Mucosa of gallbladder (tissue), 1 donor: ENCODE results near the gene IL1RAPL1. TPM values are rescaled to one million over a fixed set of nuclear protein-coding genes. Genes with fewer than 3 reads are reported as not detected.

Experiments
- DNase-seq: peaks from one replicate; pipeline ENCODE4 v3.0.0-alpha.2; 2020; ENCODE audit warnings: low spot score
- total RNA-seq: library from RNA; stranded (reverse); gene quantifications from one replicate; pipeline ENCODE4 v1.2.1, GENCODE V29; 2021
- donor health status: DM: no; HTN: no; CAD: no.

IL1RAPL1 gene
- total RNA-seq, 1 donor from 2014 or later = 0.29 TPM

DNA sequence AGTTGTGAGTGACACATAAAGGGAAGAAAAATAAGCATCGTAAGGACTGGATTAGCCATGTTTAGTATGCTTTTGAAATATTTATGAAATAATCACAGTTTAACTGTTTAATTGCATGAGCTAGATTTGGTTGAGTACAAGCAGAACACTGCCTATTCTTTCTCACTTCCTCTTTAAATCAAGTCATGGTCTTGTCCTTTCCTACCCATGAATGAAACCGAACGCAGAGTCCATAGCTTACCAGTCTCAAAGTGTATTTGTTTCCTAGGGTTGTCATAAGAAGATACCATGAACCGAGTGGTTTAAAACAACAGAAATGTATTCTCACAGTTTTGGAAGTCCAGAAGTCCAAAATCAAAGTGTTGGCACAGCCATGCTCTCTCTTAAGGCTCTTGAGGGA is 944.1 kb downstream of the IL1RAPL1 start:
- no peak for DNase-seq

DNA sequence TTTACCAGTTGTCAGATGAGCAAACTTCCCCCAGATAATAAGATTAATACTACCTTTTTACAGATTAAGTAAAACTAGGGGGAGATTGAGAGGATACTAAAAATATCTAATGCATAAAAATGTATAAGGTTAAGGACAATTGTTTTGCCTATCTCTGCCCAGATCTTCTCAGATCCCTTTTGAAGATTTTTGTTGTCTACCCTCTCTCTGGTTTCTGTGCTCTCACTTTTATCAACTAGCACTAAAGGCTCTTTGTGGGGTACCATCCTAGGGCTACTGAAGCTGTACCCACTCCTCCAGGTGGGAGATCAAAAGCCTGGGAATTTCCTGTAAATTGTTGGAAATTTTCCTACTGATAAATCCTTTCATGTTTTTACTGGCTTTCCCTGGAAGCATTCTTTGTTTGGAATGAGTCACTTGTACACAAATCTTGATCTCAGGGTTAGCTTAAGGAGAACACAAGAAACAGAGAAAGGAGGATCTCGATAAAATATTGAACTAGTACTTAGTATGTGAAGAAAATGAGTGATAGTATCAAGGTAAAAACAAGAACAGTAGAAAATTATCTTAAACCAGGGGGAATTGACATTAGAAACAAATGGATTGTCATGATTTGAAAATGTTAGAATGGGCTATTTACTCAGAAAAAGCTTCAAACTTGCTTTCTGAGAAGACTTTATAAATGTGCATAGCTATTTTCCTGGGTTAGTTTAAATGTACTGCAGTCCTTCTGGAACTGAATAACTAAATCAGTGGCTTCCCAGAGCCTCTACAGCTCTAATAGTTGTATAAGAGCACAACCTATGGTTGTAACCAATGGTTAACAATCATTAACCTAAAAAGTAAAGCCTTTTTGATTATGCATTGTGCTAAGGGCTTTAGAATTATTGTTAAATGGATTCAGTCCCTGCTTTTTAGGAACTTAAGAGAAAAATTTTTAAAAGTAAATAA is 948.2 kb downstream of the IL1RAPL1 start:
- no peak for DNase-seq

DNA sequence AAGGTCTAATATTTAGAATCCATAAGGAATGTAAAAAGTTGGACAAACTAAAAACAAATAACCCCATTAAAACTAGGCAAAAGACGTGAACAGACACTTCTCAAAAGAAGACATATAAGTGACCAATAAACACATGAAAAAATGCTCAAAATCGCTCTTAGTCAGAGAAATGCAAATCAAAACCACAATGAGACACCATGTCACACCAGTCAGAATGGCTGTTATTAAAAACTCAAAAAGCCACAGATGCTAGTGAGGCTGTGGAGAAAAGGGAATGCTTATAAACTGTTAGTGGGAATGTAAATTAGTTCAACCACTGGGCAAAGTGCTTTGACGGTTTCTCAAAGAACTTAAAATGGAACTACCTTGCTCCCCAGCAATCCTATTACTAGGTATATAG is 953.8 kb downstream of the IL1RAPL1 start:
- no peak for DNase-seq

DNA sequence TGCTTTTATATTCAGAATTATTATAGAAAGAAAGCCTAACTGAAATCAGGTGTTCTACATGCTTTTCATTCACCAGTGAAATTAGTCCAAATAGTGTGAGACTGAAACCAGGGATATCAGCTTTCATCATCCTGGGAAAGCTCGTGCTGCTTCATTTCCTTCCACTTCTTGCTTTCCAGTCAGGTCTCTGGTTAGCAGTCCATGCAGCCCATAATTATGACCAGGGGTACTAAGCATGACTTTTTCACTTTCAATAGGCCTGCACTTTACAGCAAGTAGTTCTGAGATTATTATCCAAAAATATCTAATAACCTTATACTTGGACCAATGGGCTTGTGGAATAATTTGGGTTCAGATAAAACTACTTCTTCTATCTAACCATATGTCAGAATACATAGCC is 954.9 kb downstream of the IL1RAPL1 start:
- DNase-seq = no peak

DNA sequence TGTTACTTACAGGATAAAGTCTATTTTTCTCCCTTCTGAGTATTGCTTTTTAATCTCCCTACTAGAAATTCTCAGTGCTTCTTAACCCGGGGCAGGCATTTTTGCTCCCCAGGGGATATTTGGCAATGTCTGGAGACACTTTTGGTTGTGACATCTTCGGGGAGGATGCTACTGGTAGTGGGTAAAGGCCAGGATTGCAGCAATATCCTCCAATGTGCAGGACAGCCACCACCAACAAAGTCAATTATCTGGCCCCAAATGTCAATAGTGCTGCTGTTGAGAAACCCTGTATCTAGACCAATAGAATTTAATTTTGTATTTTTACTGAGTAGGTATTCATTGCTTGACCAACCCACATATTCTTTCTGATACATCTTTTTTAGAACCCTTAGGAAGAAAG is 958.6 kb downstream of the IL1RAPL1 start:
- DNase-seq = no peak

DNA sequence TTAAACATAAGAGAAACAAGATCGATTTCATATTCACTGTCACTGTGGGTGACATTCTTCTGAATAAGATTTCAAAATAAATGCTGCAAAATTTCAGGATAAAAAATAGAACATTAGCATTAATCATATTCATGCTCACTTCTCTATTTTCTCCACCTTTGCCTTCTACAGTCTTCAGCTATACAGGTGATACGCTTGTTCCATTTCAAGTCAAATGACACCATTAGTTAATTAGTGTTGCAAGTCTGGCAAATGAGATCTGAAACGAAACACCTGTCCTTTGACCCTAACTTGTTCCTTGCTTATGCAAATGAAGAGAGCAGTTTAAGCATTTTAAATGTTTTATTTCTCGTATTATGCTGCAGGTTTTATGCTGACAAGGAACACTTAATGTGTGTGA is 960.6 kb downstream of the IL1RAPL1 start:
- DNase-seq = no peak

DNA sequence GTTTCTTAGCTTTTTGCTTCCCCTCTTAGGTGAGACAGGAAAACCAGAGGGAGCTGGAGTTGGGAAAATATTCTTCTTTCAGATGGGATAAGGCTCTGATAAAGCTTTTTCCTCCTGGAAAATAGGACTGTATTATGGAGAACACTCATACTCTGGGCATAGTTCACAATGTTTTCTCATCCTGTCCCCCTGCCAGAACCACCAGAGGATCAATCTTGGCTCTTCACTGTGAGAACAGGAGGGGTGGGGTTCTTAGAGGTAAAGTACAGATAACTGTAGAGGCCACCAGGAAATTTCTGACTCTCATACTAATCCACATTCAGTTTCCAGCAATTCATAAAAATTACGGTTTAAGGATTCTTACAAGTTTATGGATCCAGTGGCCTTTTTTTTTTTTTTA is 966.3 kb downstream of the IL1RAPL1 start:
- DNase-seq = no peak

DNA sequence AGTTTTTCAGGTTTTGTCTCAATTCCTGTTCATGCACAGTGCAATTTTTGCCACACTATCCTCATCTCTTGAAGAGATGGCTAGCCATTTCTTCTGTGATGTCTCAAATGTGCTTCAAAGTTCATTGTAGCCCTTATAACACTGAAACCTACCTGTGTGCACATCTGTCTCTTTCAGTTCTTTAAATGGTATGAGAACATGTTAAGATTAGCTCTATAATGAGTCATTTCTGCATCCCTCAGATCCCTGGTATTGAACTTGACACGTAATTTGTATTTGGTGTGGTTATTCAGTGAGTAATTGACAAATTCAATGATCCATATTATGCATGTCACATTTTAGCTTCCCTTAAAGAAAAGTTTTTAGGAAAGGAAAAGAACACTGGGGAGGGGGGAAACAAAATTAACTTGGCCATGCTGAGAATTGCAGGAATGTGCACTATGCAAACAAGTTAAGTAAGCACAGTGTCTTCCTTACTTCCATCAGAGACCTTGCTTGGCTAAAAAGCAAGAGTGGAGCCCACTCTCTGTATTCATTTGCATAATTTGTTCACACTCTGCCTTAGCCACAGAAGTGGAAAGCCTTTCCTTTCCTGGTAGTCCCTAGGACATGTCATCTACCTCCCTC is 968.3 kb downstream of the IL1RAPL1 start:
- no peak for DNase-seq

DNA sequence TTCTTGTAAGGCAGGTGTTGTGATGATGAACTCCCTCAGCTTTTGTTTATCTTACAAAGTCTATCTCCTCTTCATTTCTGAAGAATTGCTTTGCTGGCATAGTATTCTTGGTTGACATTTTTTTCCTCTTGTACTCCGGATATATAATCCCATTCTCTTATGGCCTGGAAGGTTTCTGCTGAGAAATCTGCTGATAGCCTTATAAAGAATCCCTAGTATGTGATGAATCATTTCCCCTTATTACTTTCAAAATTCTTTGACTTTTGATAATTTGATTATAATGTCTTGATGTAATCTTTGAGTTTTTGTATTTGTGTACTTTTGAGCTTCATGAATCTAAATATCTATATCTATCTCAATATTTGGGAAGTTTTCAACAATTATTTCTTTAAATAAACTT is 972.8 kb downstream of the IL1RAPL1 start:
- no peak for DNase-seq

DNA sequence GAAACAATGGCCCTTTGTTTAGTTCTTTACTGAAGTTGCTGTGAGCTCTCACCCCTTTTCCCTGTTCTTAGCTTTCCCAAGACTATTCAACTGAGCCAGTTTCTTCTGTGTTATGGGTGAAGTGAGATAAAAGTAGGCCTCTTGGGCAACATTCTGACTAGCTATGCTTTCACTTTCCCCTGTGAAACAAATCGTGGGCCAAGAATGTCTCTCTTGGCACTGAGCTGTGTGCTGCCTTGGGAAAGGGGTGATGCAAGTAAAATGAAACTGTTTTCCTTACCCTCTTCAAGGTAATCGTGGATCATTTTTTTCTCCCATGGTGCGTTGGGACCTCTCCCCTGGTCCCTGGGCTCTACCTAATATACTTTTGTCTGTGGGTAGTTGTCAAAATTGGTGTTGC is 974.2 kb downstream of the IL1RAPL1 start:
- DNase-seq = no peak

DNA sequence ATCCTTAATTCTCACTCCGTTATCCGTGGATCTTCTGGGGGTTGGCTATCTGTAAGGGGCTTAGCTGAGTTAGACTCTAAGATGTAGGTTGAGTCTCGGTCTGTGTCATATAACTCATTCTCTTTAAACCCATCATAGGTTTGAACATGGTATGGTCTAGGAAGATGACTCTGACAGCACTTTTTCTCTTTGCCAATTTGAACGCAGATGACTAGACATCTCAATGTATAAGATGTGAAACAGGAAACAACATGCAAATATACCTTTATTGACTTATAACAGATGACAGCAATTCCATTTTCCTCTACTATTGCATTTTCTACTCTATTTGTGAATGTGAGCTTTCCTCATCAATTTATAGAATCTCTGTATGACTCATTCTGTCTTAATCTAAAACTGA is 993.3 kb downstream of the IL1RAPL1 start:
- no peak for DNase-seq

DNA sequence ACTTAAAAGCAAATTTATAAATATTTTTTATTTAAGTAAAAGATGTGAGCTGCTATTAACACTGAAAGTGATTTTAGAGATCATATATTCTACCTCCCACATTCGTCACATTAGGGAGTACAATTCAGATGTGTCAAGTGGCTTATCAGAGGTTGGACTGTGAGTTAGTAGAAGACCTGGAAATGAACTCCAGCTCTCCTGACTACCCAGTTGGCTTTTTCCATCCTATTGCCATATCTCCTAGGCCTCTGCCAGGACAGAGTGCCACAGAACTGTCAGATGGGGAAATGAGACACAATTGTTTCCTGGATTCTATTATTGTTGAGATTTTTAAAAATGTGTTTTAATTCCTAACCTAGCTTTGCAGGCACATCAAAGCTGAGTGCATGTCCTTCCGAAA is 994.0 kb downstream of the IL1RAPL1 start:
- no peak for DNase-seq

DNA sequence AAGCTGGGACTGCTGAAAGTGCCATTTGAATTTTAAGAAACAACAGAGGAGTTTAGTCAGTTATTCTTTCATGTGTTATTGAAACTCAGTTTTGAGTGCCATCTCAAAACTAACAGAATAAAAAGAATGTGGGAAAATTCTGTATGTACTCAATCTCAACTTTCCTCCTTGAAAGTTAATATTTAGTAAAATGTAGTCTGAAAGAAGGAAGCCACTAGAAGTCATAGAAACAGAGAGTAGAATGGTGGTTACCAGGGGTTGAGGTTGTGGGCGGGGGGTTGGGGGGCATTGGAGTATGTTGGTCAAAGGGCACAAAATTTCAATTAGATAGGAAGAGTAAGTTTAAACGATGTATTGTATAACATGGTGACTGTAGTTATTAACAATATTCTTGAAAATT is 999.9 kb downstream of the IL1RAPL1 start:
- no peak for DNase-seq

DNA sequence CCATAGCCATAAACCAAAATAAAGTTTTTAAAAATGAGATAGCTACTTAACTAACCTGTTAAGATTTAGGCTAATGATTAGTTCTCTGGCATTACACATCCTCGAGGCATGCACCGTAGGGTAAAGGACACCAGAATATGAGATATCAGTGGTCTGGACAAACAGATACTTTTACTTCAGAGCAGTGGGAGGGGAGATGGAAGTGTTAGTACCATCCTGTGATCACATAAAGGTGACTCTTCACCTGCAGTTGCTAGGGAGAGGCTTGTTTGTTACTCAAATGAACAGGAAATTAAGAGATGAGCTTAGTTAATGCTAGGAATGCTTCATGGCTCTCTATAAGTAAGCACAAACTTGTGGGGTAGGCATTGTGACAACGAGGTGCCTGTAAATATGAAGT is 1003.7 kb downstream of the IL1RAPL1 start:
- no peak for DNase-seq

DNA sequence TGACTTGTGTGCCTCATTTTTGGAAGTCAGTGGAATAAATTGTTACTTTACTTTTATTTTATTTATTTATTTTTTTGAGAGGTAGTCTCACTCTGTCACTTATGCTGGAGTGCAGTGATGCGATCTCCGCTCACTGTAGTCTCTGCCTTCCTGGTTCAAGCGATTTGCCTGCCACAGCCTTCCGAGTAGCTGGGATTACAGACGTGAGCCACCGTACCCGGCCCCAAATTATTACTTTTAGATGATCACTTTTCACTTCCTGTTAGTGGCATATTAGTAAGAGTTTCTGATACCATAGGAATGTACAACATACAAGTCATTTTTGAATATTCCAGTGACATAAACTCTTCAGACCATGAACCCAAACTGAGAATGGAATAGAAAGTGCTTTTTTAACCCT is 1017.1 kb downstream of the IL1RAPL1 start:
- no peak for DNase-seq

DNA sequence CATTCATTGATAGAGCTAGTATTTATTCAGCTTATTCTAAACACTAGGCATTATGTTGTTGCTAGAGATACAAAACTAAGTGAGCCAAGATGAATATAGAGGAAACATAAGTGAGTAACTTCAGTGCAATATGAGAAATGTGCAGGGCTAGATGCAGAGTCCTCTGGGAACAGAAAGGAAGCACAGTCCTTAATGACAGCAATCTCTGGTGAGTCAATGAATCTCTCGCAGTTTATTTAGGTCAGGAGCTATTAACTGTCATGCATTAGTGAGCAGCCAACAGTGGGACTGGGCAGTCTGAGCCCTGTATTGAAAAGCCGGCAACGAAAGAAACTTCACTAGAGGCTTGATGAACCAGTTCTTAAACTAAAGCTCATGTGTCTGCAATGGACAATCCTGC is 1030.0 kb downstream of the IL1RAPL1 start:
- DNase-seq = no peak

DNA sequence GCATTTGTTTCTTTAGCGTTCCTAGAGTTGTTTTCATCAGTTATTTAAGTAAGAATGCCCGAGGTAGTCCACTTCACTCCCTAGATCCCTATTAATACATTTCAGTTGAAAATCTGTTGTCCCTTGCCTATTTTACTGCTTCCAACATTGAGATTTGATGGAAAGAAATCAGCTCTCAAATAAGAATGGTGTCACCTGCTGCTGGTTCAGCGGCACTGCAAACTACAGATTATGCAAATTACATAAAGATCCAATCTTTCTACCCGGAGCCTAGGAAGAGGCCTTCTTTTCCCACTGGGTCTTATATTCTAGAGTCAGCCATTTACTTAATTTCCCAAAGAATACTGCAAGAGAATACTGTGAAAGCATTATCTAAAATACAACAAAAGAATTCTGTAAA is 1030.5 kb downstream of the IL1RAPL1 start:
- DNase-seq = no peak

DNA sequence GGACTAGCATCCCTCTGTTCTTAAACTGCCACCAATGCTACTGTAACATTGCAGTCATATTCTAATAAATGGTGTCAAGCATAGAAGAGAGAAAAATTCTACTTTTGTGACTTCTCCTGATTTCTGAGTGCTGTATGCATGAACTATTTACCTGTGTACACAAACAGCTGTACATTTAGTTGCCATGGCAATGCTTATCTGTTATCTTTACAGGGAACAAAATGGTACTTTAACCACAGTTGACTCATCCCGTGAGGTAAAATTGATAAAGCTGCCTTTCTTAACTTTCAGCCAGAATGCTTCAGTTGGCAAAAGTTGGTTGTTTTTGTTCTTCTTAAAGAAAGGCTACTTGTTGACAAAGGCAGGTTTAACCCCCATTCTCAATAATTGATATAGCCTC is 1040.6 kb downstream of the IL1RAPL1 start:
- DNase-seq = no peak

DNA sequence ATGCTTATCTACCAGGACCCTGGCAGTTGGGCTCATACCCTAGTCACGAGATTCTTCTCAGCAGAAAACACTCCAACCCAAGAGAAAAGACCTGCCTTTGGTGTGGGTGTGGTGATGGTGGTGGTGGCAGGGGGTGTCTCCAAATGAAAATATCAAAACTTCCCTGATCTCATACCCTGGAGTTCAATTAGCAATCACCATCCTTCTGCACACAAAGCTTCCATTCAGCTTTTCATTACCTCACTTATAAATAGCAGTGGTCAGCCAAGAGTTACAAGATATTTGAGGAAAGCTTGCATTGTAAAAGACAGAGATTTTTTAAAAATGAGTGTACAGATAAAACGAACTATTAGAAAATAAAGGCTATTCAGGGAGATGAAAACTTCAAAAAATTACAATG is 1047.3 kb downstream of the IL1RAPL1 start:
- DNase-seq = no peak

DNA sequence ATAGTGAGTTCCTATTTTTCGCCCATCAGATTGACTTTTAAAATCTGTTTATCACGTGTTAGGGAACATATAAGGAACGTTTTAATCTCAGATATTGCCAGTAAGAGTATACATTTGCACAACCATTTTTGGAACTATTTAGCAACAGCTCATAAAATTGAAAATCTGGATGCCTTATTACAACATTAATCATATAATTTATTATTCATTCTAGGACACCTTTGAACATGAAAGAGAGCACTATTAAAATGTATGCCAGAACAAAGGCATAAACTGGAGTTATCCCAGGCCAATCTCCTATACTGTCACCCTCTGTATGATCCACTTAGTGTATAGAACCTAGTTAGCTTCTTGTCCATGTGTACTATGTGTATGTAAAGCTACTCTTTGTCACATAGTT is 1049.1 kb downstream of the IL1RAPL1 start:
- DNase-seq = no peak

DNA sequence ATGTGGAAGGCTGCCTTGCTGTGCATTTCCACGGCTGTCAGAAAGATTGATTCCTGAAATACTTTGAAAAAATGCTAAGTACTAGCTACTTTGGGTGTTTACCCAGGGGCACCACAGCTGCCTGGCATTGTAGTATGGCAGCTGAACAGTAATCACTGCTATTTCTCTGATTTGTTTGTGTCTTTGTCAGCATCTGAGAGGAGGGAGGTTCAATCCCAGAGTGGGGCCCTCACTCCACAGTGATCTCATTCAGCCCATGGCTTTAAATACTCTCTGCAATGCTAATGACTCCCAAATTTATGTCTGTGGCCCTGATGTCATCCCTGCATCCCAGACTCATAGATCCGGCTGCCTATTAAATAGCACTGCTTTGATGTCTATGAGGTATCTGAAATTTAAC is 1052.9 kb downstream of the IL1RAPL1 start:
- DNase-seq = no peak

DNA sequence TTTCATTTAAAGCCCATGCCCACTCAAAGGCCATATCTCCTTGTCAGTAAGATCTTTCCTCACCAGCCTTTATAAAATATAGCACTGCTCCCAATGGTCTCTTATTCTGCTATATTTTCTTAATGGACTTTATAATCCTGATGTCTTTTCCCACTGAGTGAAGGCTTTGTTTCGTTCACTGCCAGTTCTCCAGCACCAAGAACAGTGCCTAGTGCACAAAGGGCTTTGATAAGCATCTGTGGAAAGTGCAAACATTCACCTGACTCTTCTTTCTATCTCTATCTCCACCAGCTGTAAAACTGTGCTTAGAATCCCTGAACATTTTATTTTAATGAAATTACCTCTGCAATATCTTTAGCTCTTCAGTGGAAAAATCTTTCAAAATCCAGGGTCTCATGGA is 1054.2 kb downstream of the IL1RAPL1 start:
- DNase-seq = no peak

DNA sequence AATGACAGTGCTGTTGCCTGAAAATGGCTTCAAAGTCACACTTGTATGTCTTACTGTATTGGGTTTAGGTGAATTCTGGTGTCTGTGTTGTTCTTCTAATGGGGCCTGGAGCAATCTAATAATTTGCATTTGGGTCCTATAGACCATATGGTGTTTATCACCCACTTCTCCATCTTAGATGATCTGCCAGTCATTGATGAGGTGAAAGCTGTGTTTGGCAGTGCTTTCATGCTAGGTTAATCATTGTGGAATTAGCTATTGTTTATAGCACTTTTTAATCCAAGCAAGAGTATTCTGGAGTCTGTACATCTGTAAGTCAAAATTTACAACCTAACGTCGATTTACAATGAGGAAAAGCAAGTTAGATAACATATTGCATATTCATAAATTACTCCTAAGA is 1055.9 kb downstream of the IL1RAPL1 start:
- DNase-seq = no peak
